COLO668 (cell line): ENCODE measurements around the gene NELFB.

Experiments
- DNase-seq: peaks from one replicate; lab custom pipeline; 2025; ENCODE audit not compliant: unreplicated experiment; lab: John Stamatoyannopoulos, UW

Gene NELFB

GRCh38 chr9:137247135-137247915, 7.8 kb upstream of the NELFB start:
- peak; percentile 68 for DNase-seq

DNA sequence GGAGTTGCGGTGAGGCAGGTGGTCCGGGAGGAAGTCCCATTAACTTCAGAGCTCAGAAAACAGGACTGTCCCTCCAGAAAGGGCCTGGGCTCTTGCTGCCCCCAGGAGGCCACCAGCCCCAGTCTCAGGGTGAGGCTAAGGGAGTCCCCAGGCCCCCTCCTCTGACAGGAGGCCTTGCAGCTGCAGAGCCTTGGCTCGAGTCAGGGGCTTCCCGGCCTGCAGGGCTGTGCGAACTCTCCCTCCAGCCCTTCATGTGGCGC, 7.3 kb upstream of the NELFB start:
- no peak for DNase-seq

GRCh38 chr9:137250329-137251193, 4.6 kb upstream of the NELFB start:
- DNase-seq, result no peak

DNA sequence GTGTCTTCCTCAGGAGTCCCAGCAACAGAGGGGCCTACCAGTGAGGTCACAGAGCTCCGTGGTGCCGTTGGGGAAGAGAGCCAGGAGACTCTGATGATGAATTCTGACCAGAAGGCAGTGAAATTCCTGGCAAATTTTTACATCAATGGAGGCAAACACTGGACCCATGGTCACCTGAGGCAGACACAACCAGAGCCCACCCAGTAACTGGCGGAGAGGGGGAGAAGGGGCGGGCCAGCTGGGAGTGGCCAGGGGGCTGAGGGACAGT, 4.0 kb upstream of the NELFB start, which contains the start of gene STPG3:
Gene STPG3 (plus strand): TSS at position 93 of the 268 bp plus-strand sequence. CDS start 1 bp downstream, at position 94.
- DNase-seq, result no peak

- no peak for DNase-seq
These were observed 3.4 kb upstream of the NELFB start for GRCh38 chr9:137251490-137252268.

DNA sequence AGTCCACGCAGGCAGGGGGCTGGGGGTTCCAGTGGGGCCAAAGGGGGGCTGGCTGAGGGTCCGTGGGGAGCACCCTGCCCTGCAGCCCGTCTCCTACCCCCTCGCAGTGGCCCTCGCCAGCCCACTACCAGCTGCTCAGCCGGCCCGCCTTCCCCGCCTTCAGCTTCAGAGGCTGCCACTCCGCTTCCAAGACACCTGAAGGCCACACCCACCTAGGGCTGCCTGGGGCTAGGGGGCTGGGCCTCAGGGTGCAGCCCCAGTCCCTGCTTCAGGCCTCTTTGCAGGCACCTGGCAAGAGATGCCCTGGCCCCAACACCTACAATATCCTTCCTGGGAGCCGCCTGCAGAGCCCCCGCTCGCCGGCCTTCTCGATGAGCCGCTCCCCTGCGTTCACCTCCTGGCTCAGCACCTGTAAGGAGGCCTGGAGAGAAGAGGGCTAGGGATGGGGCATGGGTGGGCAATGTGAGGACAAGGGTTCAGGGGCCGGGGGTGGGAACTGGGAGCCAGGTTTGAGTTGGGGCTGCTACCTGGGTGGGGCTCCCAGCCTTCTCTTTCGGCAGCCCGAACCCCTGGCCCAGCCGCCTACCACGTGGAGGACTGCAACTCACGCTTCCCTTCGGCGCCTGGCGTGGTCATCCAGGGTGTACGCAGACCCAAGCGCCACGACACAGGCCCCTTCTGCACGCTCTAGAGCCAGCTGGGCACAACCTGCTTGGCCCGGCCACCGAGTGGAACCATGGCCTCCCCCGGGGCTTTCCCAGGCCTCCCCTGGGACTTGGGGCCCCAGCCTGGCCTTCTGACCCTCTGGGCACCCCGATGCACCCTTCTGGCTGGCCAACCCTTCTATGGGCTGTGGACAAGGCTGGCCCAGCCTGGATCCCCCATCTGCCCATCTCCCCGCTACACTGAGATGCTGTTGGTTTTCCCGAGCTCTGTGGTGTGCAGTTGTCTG, 2.3 kb upstream of the NELFB start:
- DNase-seq, result peak; percentile 82

DNA sequence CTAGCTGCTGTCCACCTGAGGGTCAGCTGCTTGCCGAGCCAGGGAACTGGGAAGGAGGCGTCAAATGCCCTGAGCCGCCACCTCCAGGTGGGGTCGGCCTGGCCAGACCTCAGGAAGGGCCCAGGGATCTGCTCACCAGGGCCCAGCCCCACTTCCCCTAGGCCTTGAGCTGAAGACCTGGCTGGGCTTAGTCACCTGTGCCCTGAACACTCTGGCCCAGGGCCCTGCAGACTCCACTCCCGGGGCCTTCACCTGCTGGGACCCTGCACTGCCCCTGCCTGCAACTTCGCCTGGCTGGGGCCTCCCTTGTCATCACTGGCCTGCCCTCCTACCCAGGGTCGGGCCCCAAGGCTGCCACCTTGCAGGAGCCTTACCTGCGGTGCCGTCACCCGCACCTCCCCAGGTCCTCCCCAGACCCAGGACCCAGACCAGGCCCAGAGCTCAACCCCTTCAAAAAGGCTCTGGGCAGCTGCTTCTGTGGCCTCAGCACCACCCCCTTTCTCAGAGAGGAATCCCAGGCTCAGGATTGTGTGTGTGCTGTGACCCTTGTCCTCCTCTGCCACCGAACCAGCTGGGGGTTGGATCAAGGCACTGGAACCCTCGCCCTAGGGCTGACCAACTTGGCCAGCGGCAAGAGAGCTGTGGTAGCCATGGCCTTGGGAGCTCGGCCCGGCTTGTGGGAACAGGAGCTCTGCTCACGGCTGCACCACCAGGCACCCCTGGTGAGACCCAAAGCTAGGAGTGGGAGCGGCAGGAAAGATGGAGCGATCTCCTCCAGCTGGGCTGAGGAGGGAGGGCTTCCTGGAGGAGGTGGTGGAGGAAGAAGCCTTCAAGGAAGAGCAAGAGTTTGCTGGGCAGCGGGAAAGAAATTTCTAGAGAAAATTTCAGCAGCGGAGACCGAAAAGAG, 1.2 kb upstream of the NELFB start:
- DNase-seq, result peak; percentile 32

DNA sequence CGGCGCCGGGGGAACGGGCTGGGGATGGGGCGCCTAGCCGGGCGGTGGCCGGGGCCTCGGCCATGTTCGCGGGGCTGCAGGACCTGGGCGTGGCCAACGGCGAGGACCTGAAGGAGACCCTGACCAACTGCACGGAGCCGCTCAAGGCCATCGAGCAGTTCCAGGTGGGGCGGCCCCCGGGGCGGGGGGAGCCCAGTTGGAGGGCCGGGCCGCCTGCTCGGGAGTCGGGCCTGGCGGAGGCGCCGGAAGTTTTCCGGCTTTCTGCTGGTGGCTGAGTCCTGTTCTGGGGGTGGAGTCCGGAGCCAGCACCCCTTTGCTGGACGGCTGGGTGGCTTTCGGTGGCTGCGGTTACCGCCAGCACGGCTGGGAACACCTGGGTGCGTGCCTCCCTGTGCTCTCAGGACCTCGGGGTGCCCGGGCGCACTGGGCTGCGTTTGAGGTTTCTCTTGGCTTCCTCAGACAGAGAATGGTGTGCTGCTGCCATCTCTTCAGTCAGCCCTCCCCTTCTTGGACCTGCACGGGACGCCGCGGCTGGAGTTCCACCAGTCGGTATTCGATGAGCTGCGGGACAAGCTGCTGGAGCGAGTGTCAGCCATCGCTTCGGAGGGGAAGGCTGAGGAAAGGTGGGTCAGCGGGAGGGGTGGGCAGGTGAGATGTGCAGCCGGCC, 454 bp downstream of the NELFB start:
- DNase-seq, result peak; percentile 80

GRCh38 chr9:137256362-137256761, 1.2 kb downstream of the NELFB start:
- DNase-seq, result no peak

DNA sequence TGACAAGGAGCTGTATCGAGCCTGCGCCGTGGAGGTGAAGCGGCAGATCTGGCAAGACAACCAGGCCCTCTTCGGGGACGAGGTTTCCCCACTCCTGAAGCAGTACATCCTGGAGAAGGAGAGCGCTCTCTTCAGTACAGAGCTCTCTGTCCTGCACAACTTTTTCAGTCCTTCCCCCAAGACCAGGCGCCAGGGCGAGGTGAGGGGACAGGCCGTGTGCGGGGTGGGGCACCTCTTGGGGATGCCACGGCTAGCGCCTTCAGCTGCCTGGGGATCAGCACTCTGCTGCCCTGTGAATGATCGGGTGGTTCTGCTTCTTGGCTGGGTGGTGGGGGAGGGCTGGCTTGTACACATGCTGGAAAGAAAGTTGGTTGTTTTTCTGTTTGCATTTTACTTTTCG, 1.7 kb downstream of the NELFB start:
- DNase-seq, result no peak

- peak; percentile 16 for DNase-seq
These were observed 7.2 kb downstream of the NELFB start for GRCh38 chr9:137262173-137262908.

DNA sequence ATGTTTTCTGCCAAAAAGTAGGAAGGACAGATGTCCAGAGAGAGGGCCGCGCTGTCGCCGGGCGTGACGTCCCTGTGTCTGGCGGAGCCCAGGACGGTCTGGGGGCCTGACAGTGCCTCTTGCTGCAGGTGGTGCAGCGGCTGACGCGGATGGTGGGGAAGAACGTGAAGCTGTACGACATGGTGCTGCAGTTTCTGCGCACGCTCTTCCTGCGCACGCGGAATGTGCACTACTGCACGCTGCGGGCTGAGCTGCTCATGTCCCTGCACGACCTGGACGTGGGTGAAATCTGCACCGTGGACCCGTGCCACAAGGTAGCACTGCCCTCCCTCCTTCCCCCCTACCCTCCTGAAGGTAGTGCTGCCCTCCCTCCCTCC, 7.8 kb downstream of the NELFB start:
- DNase-seq, result no peak

DNA sequence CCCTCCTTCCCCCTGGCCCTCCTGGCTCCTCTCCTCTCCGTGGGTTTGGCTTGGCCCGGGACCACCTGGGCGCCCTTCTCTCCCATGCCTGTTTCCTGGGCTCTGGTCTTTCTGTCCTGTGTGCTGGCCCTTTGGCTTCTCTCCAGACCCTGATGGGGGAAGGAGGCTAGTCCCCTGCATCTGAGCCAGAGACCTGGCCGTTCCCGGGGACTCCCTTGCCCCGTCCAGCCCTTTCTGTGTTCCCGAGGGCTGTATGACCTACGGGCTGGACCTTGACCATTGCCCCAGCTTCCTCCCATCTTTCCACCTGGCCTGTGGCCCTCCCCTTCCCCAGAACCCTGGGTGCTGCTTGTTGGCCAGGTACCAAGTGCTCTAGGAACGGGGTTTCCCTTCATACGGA, 8.4 kb downstream of the NELFB start:
- no peak for DNase-seq

DNA sequence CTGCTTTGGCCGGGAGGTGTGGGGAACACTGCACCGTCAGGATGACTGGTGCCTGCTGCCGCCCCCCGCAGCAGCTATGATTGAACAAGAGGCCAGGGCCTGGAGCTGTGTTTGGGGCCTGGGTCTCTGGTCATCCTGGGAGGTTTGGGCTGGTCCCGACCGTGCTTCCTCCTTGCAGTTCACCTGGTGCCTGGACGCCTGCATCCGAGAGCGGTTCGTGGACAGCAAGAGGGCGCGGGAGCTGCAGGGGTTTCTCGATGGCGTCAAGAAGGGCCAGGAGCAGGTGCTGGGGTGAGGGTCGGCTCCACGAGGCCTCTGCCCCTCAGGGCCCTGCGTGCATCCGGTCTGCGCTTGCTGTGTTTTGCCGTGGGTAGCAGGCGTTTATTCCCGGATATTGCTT, 8.9 kb downstream of the NELFB start:
- DNase-seq, result no peak

- no peak for DNase-seq
These were observed 10.5 kb downstream of the NELFB start for GRCh38 chr9:137265496-137266161.

DNA sequence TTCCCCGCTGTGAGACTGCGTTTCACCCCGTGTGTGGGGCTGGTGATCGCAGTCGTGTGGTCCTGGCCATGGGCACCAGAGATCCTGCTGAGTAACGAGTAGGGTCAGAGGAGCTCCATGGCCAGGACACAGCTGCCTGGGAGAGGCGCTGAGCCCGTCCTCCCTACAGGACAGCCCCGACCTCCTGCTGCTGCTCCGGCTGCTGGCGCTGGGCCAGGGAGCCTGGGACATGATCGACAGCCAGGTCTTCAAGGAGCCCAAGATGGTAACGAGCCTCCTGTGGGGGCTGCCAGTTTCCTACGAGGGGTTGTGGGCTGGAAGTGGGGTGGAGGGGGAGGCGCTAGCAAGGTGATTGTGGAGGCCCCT, 11.0 kb downstream of the NELFB start:
- DNase-seq, result no peak

DNA sequence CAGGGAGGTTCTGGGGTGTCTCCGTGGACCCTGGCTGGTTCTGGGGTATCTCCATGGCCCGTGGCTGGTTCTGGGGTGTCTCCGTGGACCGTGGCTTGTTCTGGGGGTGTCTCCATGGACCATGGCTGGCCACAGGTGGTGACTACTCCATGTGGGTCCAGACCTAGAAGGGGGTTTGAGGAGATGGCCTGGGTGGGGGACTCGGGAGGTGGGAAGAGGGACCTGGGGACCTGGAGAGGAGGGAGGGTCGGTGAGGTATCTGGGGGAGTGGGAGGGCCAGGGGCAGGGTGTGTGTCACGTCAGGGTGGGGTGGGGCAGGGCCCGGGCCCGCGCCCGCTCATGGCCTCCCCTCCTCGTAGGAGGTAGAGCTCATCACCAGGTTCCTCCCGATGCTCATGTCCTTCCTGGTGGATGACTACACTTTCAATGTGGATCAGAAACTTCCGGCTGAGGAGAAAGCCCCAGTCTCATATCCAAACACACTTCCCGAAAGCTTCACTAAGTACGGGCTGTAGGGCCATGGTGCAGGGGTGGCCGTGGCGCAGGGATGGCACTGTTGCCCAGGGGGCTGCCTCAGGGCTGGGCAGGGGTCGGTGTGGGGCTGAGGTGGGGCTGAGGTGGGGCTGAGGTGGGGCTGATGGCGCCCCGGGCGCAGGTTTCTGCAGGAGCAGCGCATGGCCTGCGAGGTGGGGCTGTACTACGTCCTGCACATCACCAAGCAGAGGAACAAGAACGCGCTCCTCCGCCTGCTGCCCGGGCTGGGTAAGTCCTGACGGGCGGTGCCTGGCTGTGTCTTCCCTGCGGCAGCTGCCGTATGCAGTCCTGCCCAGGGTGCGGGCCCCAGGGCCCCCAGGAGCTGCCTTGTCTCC, 11.7 kb downstream of the NELFB start:
- DNase-seq, result no peak
